H1 (cell line): ENCODE measurements around the gene PCGF3. TPM values are rescaled to one million over a fixed set of nuclear protein-coding genes. Genes with fewer than 3 reads are reported as not detected.

Source experiments
- CTCF ChIA-PET: fragments of 300-600 bp; sonication (Branson Sonifier 250); formaldehyde crosslinking; loops from one replicate; lab custom pipeline; 2021; ENCODE audit not compliant: partially characterized antibody; lab: Charles Lee
- POLR2A ChIA-PET: fragments of 300-600 bp; sonication (Branson Sonifier 250); formaldehyde crosslinking; loops from one replicate; lab custom pipeline; 2021; ENCODE audit warnings: inconsistent platforms; ENCODE audit not compliant: partially characterized antibody; lab: Charles Lee
- DNase-seq, 2 experiments: peaks; one replicate each; pipeline versions ENCODE4 v3.0.0 to v3.0.0-alpha.2; 2010 to 2022; ENCODE audit warnings: low spot score in 2 of 2, low read depth in 1 of 2, mixed read lengths in 1 of 2
- FAIRE-seq: peaks from 2 replicates; lab custom pipeline; 2011; peaks lifted over from hg19 to GRCh38; lab: Jason Lieb, UNC
- H2AFZ ChIP-seq: 2 replicates; pipeline ENCODE4 v1.8.1; 2012; ENCODE audit warnings: low read length, inconsistent platforms
- H2AK5ac ChIP-seq: 2 replicates; pipeline ENCODE4 v1.6.1; 2013; ENCODE audit warnings: low read depth, low read length
- H2BK120ac ChIP-seq: replicated peaks from 2 replicates; pipeline ENCODE3; 2013; ENCODE audit warnings: low read depth, low read length, inconsistent platforms
- H2BK12ac ChIP-seq: 2 replicates; pipeline ENCODE4 v1.6.1; 2013; ENCODE audit warnings: low read depth, low read length
- H2BK15ac ChIP-seq: 2 replicates; pipeline ENCODE4 v1.6.1; 2013; ENCODE audit warnings: low read length
- H2BK20ac ChIP-seq: 2 replicates; pipeline ENCODE4 v1.6.1; 2013; ENCODE audit warnings: low read length
- H2BK5ac ChIP-seq: 2 replicates; pipeline ENCODE4 v1.6.1; 2013; ENCODE audit warnings: low read depth, low read length
- H3K14ac ChIP-seq: 2 replicates; pipeline ENCODE4 v1.6.1; 2013; ENCODE audit warnings: inconsistent platforms; ENCODE audit not compliant: insufficient read length
- H3K18ac ChIP-seq: 2 replicates; pipeline ENCODE4 v1.6.1; 2013; ENCODE audit warnings: low read length; ENCODE audit errors: extremely low read depth
- H3K23ac ChIP-seq: 2 replicates; pipeline ENCODE4 v1.6.1; 2013; ENCODE audit warnings: inconsistent platforms; ENCODE audit not compliant: insufficient read length
- H3K23me2 ChIP-seq: 2 replicates; pipeline ENCODE4 v1.6.1; 2013; ENCODE audit warnings: low read depth, low read length
- H3K27ac ChIP-seq: 2 replicates; pipeline ENCODE4 v1.6.1; 2011; ENCODE audit warnings: low read depth, low read length, inconsistent platforms
- H3K27me3 ChIP-seq, 4 experiments: replicated peaks in 1 of 4; 1 replicate in 1 of 4; 2 replicates in 3 of 4; pipeline versions ENCODE4 v1.6.1 to v1.8.1; 2011 to 2013; ENCODE audit warnings: low read length in 3 of 4, mild to moderate bottlenecking in 3 of 4, inconsistent platforms in 2 of 4, mixed read lengths in 2 of 4, moderate library complexity in 1 of 4; ENCODE audit not compliant: control insufficient read depth in 3 of 4, insufficient read depth in 3 of 4; ENCODE audit errors: extremely low read depth in 1 of 4
- H3K36me3 ChIP-seq, 4 experiments: 2 replicates each; pipeline versions ENCODE4 v1.6.1 to v1.8.1; 2011 to 2013; ENCODE audit warnings: mild to moderate bottlenecking in 4 of 4, low read length in 3 of 4, moderate library complexity in 2 of 4, control low read depth in 1 of 4, inconsistent platforms in 1 of 4; ENCODE audit not compliant: insufficient read depth in 4 of 4, control insufficient read depth in 2 of 4
- H3K4ac ChIP-seq: replicated peaks from 2 replicates; pipeline ENCODE3; 2013; ENCODE audit warnings: low read length, low read depth, mixed read lengths, inconsistent platforms; ENCODE audit not compliant: insufficient read length
- H3K4me1 ChIP-seq, 4 experiments: replicated peaks in 1 of 4; 1 replicate in 1 of 4; 2 replicates in 3 of 4; pipeline versions ENCODE4 v1.6.1 to v1.8.1; 2011 to 2013; ENCODE audit warnings: low read length in 3 of 4, inconsistent platforms in 2 of 4, mixed read lengths in 1 of 4; ENCODE audit not compliant: insufficient read depth in 4 of 4, control insufficient read depth in 3 of 4
- H3K4me2 ChIP-seq, 2 experiments: 2 replicates each; pipeline versions ENCODE4 v1.6.1 to v1.8.1; 2011 to 2013; ENCODE audit warnings: low read depth in 2 of 2, low read length in 2 of 2, control low read depth in 1 of 2, inconsistent platforms in 1 of 2, mild to moderate bottlenecking in 1 of 2; ENCODE audit not compliant: insufficient read depth in 1 of 2
- H3K4me3 ChIP-seq, 4 experiments: fragments of 200-600, 300-600 bp in 1 of 4; sonication (generic), shearing (Covaris generic), sonication (Bioruptor Twin) in 1 of 4; 2 replicates each; pipeline versions ENCODE4 v1.5.1 to v1.8.1; 2011 to 2016; ENCODE audit warnings: low read length in 4 of 4, low read depth in 3 of 4, control low read depth in 2 of 4, inconsistent platforms in 2 of 4, mild to moderate bottlenecking in 2 of 4, mixed read lengths in 1 of 4, moderate library complexity in 1 of 4; ENCODE audit not compliant: insufficient read depth in 2 of 4; ENCODE audit errors: extremely low read depth in 1 of 4
- H3K56ac ChIP-seq: replicated peaks from 2 replicates; pipeline ENCODE3; 2013; ENCODE audit warnings: low read depth, mild to moderate bottlenecking, mixed read lengths, low read length, inconsistent platforms; ENCODE audit not compliant: insufficient read length
- H3K79me1 ChIP-seq: 2 replicates; pipeline ENCODE4 v1.6.1; 2013; ENCODE audit warnings: low read depth, low read length, control low read depth
- H3K79me2 ChIP-seq, 2 experiments: 2 replicates each; pipeline versions ENCODE4 v1.6.1 to v1.8.1; 2012 to 2013; ENCODE audit warnings: low read length in 2 of 2, mild to moderate bottlenecking in 2 of 2, inconsistent platforms in 1 of 2; ENCODE audit not compliant: insufficient read depth in 2 of 2, control insufficient read depth in 1 of 2
- H3K9ac ChIP-seq, 4 experiments: replicated peaks in 1 of 4; 1 replicate in 1 of 4; 2 replicates in 3 of 4; pipeline versions ENCODE4 v1.6.1 to v1.8.1; 2011 to 2013; ENCODE audit warnings: low read depth in 3 of 4, low read length in 3 of 4, control low read depth in 2 of 4, mild to moderate bottlenecking in 2 of 4, moderate library complexity in 2 of 4, inconsistent platforms in 1 of 4; ENCODE audit errors: extremely low read depth in 1 of 4
- H3K9me3 ChIP-seq, 2 experiments: 2 replicates each; pipeline versions ENCODE4 v1.6.1 to v1.8.1; 2012 to 2013; ENCODE audit warnings: mild to moderate bottlenecking in 2 of 2, moderate library complexity in 2 of 2, control low read depth in 1 of 2, inconsistent platforms in 1 of 2, low read depth in 1 of 2, low read length in 1 of 2, mixed read lengths in 1 of 2; ENCODE audit not compliant: insufficient read depth in 2 of 2
- H4K20me1 ChIP-seq, 2 experiments: replicated peaks in 1 of 2; 2 replicates each; pipeline versions ENCODE3 to v1.8.1; 2011 to 2013; ENCODE audit warnings: inconsistent platforms in 2 of 2, low read length in 2 of 2, mild to moderate bottlenecking in 1 of 2; ENCODE audit not compliant: insufficient read depth in 2 of 2, control insufficient read depth in 1 of 2
- H4K5ac ChIP-seq: 2 replicates; pipeline ENCODE4 v1.6.1; 2013; ENCODE audit warnings: low read length, low read depth, mixed read lengths, inconsistent platforms; ENCODE audit not compliant: insufficient read length
- H4K8ac ChIP-seq: 2 replicates; pipeline ENCODE4 v1.8.0; 2013; ENCODE audit warnings: mild to moderate bottlenecking, moderate library complexity, low read length, inconsistent platforms; ENCODE audit not compliant: insufficient read depth; ENCODE audit errors: extremely low read depth
- H4K91ac ChIP-seq: replicated peaks from 2 replicates; pipeline ENCODE3; 2013; ENCODE audit warnings: low read length, mixed read lengths, inconsistent platforms; ENCODE audit not compliant: insufficient read length
- CBX8 ChIP-seq: fragments of 300-800, 300-1000 bp; sonication (generic); IDR thresholded peaks from 2 replicates; pipeline ENCODE4 v1.7.1; 2016; ENCODE audit warnings: low read depth, low read length, borderline replicate concordance
- GTF2F1 ChIP-seq: IDR thresholded peaks from 2 replicates; pipeline ENCODE4 v1.6.1; 2012; ENCODE audit warnings: low read depth, low read length, improper control_type of control experiment, borderline replicate concordance
- KDM4A ChIP-seq: IDR thresholded peaks from one replicate; pipeline ENCODE4 v1.7.1; 2012; ENCODE audit warnings: low read depth, mild to moderate bottlenecking, moderate library complexity, low read length, inconsistent platforms; ENCODE audit not compliant: severe bottlenecking
- RXRA ChIP-seq: IDR thresholded peaks from 2 replicates; pipeline ENCODE4 v1.6.1; 2011; ENCODE audit warnings: low read depth, mild to moderate bottlenecking, low read length, moderate library complexity; ENCODE audit not compliant: insufficient read depth
- SUZ12 ChIP-seq: fragments of 200-600 bp; sonication (generic); IDR thresholded peaks from 2 replicates; pipeline ENCODE4 v1.6.1; 2012; ENCODE audit warnings: mild to moderate bottlenecking, inconsistent platforms, low read length, moderate library complexity, mixed read lengths
- WGBS, 2 experiments: shearing (Covaris generic) in 1 of 2; methylation state at CpG; one replicate each; pipeline versions ENCODE4 v1.1.6 to v1.1.7; 2013 to 2015; ENCODE audit warnings: low lambda C conversion rate in 2 of 2, mixed read lengths in 2 of 2, inconsistent platforms in 1 of 2, low coverage in 1 of 2, missing lambda C conversion rate in 1 of 2; ENCODE audit not compliant: insufficient replicate concordance in 2 of 2, insufficient coverage in 1 of 2, insufficient read length in 1 of 2; ENCODE audit errors: extremely low coverage in 1 of 2, missing lambda C conversion rate in 1 of 2; 5-methylcytosine and 5-hydroxymethylcytosine counted together
- polyA plus RNA-seq, 7 experiments: library from polyadenylated mRNA; depleted of rRNA in 3 of 7; stranded (reverse) in 5 of 7; unstranded in 2 of 7; fragments of >200 nt in 5 of 7; fragments of 200-250 nt in 2 of 7; gene quantifications; 1 replicate in 5 of 7; 2 replicates in 1 of 7; 4 replicates in 1 of 7; pipeline versions ENCODE4 v1.2.1 to v1.2.3, GENCODE V29; 2011 to 2013; ENCODE audit warnings: missing spikeins in 2 of 7, mixed read lengths in 2 of 7
- total RNA-seq: library from RNA; stranded (reverse); fragmentation: NEBNext Ultra II Directional; extraction: Animal tissue kit (Norgen Biotek cat#: 25700); gene quantifications from 2 replicates; pipeline ENCODE4 v1.2.1, GENCODE V29; 2021

The PCGF3 gene
- total and polyA plus RNA-seq, 2 of the 8 experiments (the other 6 are each of a cell fraction or from before 2014, with no cell fraction given) = 52.7 to 52.9 TPM

DNA sequence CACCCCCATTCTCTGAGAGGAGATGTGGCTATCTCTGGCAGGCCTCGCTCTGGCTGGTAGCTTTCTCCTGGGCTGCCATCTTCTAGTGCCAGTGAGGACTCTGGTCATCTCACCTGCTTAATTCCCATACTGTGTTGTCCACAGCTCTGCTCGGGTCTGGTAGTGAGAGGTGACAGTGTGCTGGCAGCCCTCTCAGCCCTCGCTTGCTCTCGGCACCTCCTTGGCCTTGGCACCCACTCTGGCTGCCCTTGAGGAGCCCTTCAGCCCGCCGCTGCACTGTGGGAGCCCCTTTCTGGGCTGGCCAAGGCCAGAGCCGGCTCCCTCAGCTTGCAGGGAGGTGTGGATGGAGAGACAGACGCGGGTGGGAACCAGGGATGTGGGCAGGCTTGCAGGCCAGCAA is 67.6 kb downstream of the PCGF3 start:
- H4K8ac ChIP-seq = no peak overlapping the region
- H2BK120ac ChIP-seq = no peak overlapping the region
- H2BK12ac ChIP-seq = no peak overlapping the region
- no peaks in the 10 kb centered on the region for H3K9me3 ChIP-seq
- ChIA-PET POLR2A (interaction anchor here (1.3 kb wide), 2 partner anchors 8 to 11 kb away, joined by 3 to 5 read pairs; no protein-coding TSS in a partner anchor), CTCF (interaction anchor here (0.8 to 1.9 kb wide), 4 partner anchors 8 to 253 kb away, joined by 3 to 5 read pairs (median 4); no protein-coding TSS in a partner anchor)
- H3K79me1 ChIP-seq = peaks cover 14% of the 10 kb centered on the region
- DNase-seq (no peak), FAIRE-seq (no peak)
- no peak overlapping the region for H2BK5ac ChIP-seq
- H3K23ac ChIP-seq = no peak overlapping the region
- H3K36me3 ChIP-seq = peaks cover 0 to 49% (median 17%) of the 10 kb centered on the region in 4 experiments; a peak in 7 of 8 replicates
- no peak overlapping the region for H2BK20ac ChIP-seq
- H3K14ac ChIP-seq = no peak overlapping the region
- H4K5ac ChIP-seq = no peak overlapping the region
- peaks cover 0 to 3% (median 0%) of the 10 kb centered on the region in 4 experiments; a peak in 3 of 7 replicates for H3K4me1 ChIP-seq
- H3K79me2 ChIP-seq = peaks cover 0 to 74% of the 10 kb centered on the region in 2 experiments; a peak in 3 of 4 replicates
- H4K91ac ChIP-seq = no peak overlapping the region
- no peak overlapping the region for H3K56ac ChIP-seq
- H2AK5ac ChIP-seq = no peak overlapping the region
- H3K9ac ChIP-seq = no peak overlapping the region
- H3K4me3 ChIP-seq = no peak overlapping the region
- H2AFZ ChIP-seq = no peak overlapping the region
- H4K20me1 ChIP-seq = peaks cover 20 to 33% of the 10 kb centered on the region in 2 experiments
- no peaks in the 10 kb centered on the region for H3K23me2 ChIP-seq
- H3K4me2 ChIP-seq = no peak overlapping the region
- H3K27me3 ChIP-seq = no peaks in the 10 kb centered on the region
- H3K27ac ChIP-seq = no peak overlapping the region; the same call in 1 of the 2 replicates
- no peak overlapping the region for H3K18ac ChIP-seq
- no peak overlapping the region for H3K4ac ChIP-seq
- H2BK15ac ChIP-seq = no peak overlapping the region
- 100% methylated on average over 6 of the region's 9 CpGs; no CpG with 5 or more reads in 1 of the 2 experiments for WGBS, 2 experiments
- TF ChIP-seq GTF2F1 (no peak), SUZ12 (no peak), CBX8 (no peak), RXRA (no peak), KDM4A (no peak)
